ENCODE data around the gene GDF15.

Gene GDF15

DNA sequence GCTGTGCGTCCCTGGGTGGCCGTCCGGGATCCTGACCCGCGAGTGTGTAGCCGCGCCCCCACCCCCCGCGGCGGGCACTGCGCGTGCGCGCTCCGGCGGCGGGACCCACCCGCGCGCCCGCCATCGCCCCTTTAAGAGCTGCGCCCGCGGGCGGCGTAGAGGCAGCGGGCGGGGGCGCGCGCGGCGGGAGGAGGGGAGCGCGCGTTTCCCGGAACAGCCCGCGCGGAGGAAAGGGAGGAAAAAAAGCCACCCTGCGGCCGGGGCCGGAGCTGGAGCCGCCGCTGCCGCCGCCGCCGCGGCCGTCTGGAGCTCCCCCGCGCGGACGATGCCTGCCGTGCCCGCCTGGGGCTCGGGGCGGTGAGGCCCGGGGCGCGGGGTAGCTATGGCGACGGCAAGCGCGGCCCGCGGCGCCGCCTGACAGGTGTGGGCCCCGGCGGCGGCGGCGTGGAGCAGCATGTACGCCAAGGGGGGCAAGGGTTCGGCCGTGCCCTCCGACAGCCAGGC, 33.3 kb downstream of the GDF15 start, which contains the start of gene SSBP4 (continued):
- TF ChIP-seq, protein P1, sequence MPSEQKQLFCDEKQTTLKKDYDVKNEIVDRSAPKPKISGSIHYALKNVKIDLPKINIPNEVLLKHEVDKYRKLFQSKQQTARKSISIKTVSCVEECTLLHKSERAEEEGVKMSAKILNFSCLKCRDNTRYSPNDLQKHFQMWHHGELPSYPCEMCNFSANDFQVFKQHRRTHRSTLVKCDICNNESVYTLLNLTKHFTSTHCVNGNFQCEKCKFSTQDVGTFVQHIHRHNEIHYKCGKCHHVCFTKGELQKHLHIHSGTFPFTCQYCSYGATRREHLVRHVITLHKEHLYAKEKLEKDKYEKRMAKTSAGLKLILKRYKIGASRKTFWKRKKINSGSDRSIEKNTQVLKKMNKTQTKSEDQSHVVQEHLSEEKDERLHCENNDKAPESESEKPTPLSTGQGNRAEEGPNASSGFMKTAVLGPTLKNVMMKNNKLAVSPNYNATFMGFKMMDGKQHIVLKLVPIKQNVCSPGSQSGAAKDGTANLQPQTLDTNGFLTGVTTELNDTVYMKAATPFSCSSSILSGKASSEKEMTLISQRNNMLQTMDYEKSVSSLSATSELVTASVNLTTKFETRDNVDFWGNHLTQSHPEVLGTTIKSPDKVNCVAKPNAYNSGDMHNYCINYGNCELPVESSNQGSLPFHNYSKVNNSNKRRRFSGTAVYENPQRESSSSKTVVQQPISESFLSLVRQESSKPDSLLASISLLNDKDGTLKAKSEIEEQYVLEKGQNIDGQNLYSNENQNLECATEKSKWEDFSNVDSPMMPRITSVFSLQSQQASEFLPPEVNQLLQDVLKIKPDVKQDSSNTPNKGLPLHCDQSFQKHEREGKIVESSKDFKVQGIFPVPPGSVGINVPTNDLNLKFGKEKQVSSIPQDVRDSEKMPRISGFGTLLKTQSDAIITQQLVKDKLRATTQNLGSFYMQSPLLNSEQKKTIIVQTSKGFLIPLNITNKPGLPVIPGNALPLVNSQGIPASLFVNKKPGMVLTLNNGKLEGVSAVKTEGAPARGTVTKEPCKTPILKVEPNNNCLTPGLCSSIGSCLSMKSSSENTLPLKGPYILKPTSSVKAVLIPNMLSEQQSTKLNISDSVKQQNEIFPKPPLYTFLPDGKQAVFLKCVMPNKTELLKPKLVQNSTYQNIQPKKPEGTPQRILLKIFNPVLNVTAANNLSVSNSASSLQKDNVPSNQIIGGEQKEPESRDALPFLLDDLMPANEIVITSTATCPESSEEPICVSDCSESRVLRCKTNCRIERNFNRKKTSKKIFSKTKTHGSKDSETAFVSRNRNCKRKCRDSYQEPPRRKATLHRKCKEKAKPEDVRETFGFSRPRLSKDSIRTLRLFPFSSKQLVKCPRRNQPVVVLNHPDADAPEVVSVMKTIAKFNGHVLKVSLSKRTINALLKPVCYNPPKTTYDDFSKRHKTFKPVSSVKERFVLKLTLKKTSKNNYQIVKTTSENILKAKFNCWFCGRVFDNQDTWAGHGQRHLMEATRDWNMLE (tag by site-specific recombination; conservative IDR thresholded peaks at IDR 0.05; ENCODE audit: low read depth) = no peak
- TF ChIP-seq ZNF146 (tag by site-specific recombination; IDR thresholded peaks at IDR 0.05) (no peak), ZNF214 (tag by site-specific recombination; IDR thresholded peaks at IDR 0.05; ENCODE audit: borderline replicate concordance) (no peak), ZFP69B (tag by site-specific recombination; IDR thresholded peaks at IDR 0.05) (peak; percentile 12; the same call in 1 of the 2 replicates), ZNF837 (tag by site-specific recombination; IDR thresholded peaks at IDR 0.05) (no peak), ZNF114 (tag by site-specific recombination; IDR thresholded peaks at IDR 0.05) (no peak), ZNF121 (tag by site-specific recombination; IDR thresholded peaks at IDR 0.05) (no peak), ZNF362 (tag by site-specific recombination; IDR thresholded peaks at IDR 0.05) (no peak), ZNF138 (tag by site-specific recombination; IDR thresholded peaks at IDR 0.05; ENCODE audit: borderline replicate concordance) (no peak), PBX3 (CRISPR knock-in tag; IDR thresholded peaks at IDR 0.05) (peak; percentile 70), ZNF132 (tag by site-specific recombination; IDR thresholded peaks at IDR 0.05; ENCODE audit: borderline replicate concordance) (no peak), ZNF623 (tag by site-specific recombination; IDR thresholded peaks at IDR 0.05) (no peak), PRDM4 (tag by site-specific recombination; IDR thresholded peaks at IDR 0.05) (no peak), ZNF777 (tag by site-specific recombination; IDR thresholded peaks at IDR 0.05; ENCODE audit: borderline replicate concordance) (no peak), ZNF366 (tag by site-specific recombination; conservative IDR thresholded peaks at IDR 0.05) (no peak), ZNF394 (tag by site-specific recombination; IDR thresholded peaks at IDR 0.05; ENCODE audit: borderline replicate concordance) (no peak), ELK4 (IDR thresholded peaks at IDR 0.05; ENCODE audit: borderline replicate concordance, low read depth, low read length) (no peak), ZNF670 (tag by site-specific recombination; IDR thresholded peaks at IDR 0.05; ENCODE audit: low read depth) (no peak), WT1 (tag by site-specific recombination; IDR thresholded peaks at IDR 0.05) (no peak), ZNF561 (tag by site-specific recombination; IDR thresholded peaks at IDR 0.05; ENCODE audit: borderline replicate concordance) (peak; percentile 66; the same call in 1 of the 2 replicates), IKZF3 (tag by site-specific recombination; IDR thresholded peaks at IDR 0.05) (peak; percentile 98), HOXA7 (CRISPR knock-in tag; IDR thresholded peaks at IDR 0.05; ENCODE audit: borderline replicate concordance) (no peak), ZNF274 (IDR thresholded peaks at IDR 0.05; ENCODE audit: low read length) (no peak), ZNF274 (tag by site-specific recombination; IDR thresholded peaks at IDR 0.05; ENCODE audit: borderline replicate concordance) (no peak)
- TF ChIP-seq, protein P2, sequence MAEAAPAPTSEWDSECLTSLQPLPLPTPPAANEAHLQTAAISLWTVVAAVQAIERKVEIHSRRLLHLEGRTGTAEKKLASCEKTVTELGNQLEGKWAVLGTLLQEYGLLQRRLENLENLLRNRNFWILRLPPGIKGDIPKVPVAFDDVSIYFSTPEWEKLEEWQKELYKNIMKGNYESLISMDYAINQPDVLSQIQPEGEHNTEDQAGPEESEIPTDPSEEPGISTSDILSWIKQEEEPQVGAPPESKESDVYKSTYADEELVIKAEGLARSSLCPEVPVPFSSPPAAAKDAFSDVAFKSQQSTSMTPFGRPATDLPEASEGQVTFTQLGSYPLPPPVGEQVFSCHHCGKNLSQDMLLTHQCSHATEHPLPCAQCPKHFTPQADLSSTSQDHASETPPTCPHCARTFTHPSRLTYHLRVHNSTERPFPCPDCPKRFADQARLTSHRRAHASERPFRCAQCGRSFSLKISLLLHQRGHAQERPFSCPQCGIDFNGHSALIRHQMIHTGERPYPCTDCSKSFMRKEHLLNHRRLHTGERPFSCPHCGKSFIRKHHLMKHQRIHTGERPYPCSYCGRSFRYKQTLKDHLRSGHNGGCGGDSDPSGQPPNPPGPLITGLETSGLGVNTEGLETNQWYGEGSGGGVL (tag by site-specific recombination; IDR thresholded peaks at IDR 0.05) = no peak
